Stimulated activated CD4-positive, alpha-beta T cell treated with anti-CD3 and anti-CD28 coated beads, Interleukin-1b, Interleukin-23, amount 100 ng/mL, for 24 hours (primary cell): Measurements from ENCODE around the gene DCUN1D4.

ENCODE experiments used
- DNase-seq, 4 experiments: peaks; one replicate each; pipeline ENCODE4 v3.0.0-alpha.2; 2020; ENCODE audit warnings: low read depth in 4 of 4, low spot score in 1 of 4

The DCUN1D4 gene

GRCh38 chr4:51842554-51843308 is at the start of gene DCUN1D4:
DCUN1D4 (plus strand) TSS chr4:51843153; CDS start chr4:51843243, 90 bp downstream.
- DNase-seq, result peak; percentile 96 to 99 (median 96)

- DNase-seq, result no peak
Measured at GRCh38 chr4:51820443-51821234, 22.3 kb upstream of the DCUN1D4 start.

GRCh38 chr4:51825341-51825740 is 17.6 kb upstream of the DCUN1D4 start:
- DNase-seq, result no peak

- no peak for DNase-seq
Measured at GRCh38 chr4:51830156-51830720, 12.7 kb upstream of the DCUN1D4 start.

- DNase-seq, result peak in 3 of 4 experiments; percentile 30 to 46 (median 30)
Measured at GRCh38 chr4:51831133-51831532, 11.8 kb upstream of the DCUN1D4 start.

GRCh38 chr4:51833236-51833635 is 9.7 kb upstream of the DCUN1D4 start:
- DNase-seq, result no peak

GRCh38 chr4:51835079-51835478 is 7.9 kb upstream of the DCUN1D4 start:
- DNase-seq, result no peak

GRCh38 chr4:51835855-51836254 is 7.1 kb upstream of the DCUN1D4 start:
- DNase-seq, result no peak

- no peak for DNase-seq
Measured at GRCh38 chr4:51836549-51836948, 6.4 kb upstream of the DCUN1D4 start.

- no peak for DNase-seq
Measured at GRCh38 chr4:51840781-51841180, 2.2 kb upstream of the DCUN1D4 start.

GRCh38 chr4:51842167-51842553 is 793 bp upstream of the DCUN1D4 start:
- DNase-seq, result no peak

- peak; percentile 30 to 54 (median 42) for DNase-seq
Measured at GRCh38 chr4:51843309-51844152, 578 bp downstream of the DCUN1D4 start.

GRCh38 chr4:51844153-51845054 is 1.5 kb downstream of the DCUN1D4 start:
- peak; percentile 57 to 74 (median 68) for DNase-seq

GRCh38 chr4:51845055-51845426 is 2.1 kb downstream of the DCUN1D4 start:
- DNase-seq, result no peak

GRCh38 chr4:51845711-51846110 is 2.8 kb downstream of the DCUN1D4 start:
- DNase-seq, result no peak

- DNase-seq, result no peak
Measured at GRCh38 chr4:51849430-51849829, 6.5 kb downstream of the DCUN1D4 start.

- no peak for DNase-seq
Measured at GRCh38 chr4:51850294-51850693, 7.3 kb downstream of the DCUN1D4 start.

GRCh38 chr4:51851090-51851936 is 8.4 kb downstream of the DCUN1D4 start:
- no peak for DNase-seq

GRCh38 chr4:51851937-51852290 is 9.0 kb downstream of the DCUN1D4 start:
- no peak for DNase-seq
